ENCODE measurements around the gene FAM3A. TPM values are rescaled to one million over a fixed set of nuclear protein-coding genes. Genes with fewer than 3 reads are reported as not detected.

Gene FAM3A
- total RNA-seq, 4 donors from 2014 or later = 30.5 to 50.8 (median 40.9) TPM

DNA sequence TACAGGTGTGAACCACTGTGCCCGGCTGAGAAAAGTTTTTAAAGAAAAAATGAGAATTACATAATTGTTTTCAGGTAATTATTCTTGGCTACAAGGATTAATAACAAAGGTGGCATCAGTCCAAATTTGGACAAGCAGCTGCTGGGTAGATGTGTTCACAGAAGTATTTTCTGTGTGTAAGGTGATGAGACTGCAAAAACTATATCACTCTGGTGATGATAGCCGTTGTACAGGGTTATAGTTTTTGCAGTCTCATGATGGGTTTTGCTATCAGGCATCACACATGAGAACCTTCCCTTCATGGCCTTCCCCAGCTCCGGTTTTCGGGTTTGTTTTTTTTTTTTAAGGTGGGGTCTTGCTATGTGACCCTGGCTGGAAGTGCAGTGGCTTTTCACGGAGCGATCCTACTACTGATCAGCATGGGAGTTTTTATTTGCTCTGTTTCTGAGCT lies 20.5 kb downstream of the FAM3A start:
- no peaks in the 10 kb centered on the region for H3K27me3 ChIP-seq
- H3K9me3 ChIP-seq = no peaks in the 10 kb centered on the region
- H3K36me3 ChIP-seq = no peaks in the 10 kb centered on the region
- WGBS, 2 donors = 60 to 65% methylated on average over 4 to 6 of the region's 6 CpGs
- no peak for DNase-seq
- H3K4me3 ChIP-seq = no peak overlapping the region
- TF ChIP-seq POLR2A (IDR thresholded peaks at IDR 0.05) = no peak
- TF ChIP-seq, protein P1, sequence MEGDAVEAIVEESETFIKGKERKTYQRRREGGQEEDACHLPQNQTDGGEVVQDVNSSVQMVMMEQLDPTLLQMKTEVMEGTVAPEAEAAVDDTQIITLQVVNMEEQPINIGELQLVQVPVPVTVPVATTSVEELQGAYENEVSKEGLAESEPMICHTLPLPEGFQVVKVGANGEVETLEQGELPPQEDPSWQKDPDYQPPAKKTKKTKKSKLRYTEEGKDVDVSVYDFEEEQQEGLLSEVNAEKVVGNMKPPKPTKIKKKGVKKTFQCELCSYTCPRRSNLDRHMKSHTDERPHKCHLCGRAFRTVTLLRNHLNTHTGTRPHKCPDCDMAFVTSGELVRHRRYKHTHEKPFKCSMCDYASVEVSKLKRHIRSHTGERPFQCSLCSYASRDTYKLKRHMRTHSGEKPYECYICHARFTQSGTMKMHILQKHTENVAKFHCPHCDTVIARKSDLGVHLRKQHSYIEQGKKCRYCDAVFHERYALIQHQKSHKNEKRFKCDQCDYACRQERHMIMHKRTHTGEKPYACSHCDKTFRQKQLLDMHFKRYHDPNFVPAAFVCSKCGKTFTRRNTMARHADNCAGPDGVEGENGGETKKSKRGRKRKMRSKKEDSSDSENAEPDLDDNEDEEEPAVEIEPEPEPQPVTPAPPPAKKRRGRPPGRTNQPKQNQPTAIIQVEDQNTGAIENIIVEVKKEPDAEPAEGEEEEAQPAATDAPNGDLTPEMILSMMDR (IDR thresholded peaks at IDR 0.05) = no peak
- H3K4me1 ChIP-seq = peaks cover 0 to 17% (median 0%) of the 10 kb centered on the region in 3 donors
- intact Hi-C loops (cut with DNase I) = no loop called here
- H3K27ac ChIP-seq = no peak overlapping the region

DNA sequence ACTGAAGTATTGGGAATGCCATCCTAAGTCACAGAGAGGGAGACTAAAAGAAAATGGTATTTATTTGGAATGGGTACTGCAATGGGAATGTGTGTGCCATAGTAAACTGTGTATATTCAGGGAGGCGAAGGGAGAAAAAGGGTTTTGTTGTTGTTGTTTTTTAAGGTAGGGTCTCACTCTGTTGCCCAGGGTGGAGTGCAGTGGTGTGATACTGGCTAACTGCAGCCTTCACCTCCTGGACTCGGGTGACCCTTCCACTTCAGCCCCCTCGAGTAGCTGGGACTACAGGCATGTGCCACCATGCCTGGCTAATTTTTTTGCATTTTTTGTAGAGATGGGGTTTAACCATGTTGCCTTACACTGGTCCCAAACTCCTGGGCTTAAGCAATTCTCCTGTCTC lies 21.3 kb downstream of the FAM3A start:
- WGBS, 2 donors = 71 to 72% methylated on average over 3 of the region's 3 CpGs
- Histone ChIP-seq H3K4me1 (peaks cover 0 to 18% (median 0%) of the 10 kb centered on the region in 3 donors), H3K36me3 (no peaks in the 10 kb centered on the region), H3K4me3 (no peak overlapping the region), H3K9me3 (no peaks in the 10 kb centered on the region), H3K27me3 (no peaks in the 10 kb centered on the region), H3K27ac (no peak overlapping the region)
- no peak for DNase-seq
- intact Hi-C loops (cut with DNase I) = no loop called here
- no peak for TF ChIP-seq POLR2A (IDR thresholded peaks at IDR 0.05)
- TF ChIP-seq, protein P1 (IDR thresholded peaks at IDR 0.05) = no peak

DNA sequence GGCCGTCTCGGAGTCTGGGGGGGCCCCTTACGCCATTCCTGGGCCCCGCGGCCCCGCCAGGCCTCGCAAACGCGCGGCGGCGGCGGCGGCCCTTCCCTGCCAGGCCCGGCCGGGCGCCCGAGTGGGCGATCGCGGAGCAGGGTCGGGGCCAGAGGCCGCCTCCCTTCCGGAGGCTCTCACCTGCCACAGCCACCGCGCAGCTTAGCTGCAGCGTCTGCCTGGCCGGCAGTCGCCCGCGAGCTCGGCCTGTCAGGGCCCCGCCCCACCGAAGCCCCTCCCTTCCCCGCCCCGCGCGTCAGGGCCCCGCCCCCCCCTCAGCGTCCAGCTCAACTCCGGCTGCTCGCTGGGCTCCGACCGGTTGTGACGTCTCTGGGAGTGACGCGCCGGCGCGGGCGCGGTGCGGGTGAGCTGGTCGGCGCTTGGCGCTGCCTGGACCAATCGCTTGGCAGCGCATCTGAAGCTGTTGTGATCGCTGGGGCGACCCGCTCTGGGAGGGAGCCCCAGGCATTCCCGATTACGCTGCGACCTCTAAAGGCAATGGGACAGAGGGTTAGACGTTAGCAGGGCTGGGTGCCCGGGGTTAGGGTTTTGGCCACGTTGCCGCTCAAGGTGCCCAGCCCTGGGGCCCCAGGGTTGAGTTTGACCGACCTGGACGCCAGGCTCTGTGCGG lies 25.5 kb downstream of the FAM3A start, which contains the start of gene SLC10A3:
SLC10A3 (minus strand) TSS at position 216 of the 670 bp plus-strand sequence. CDS start 1,689 bp downstream, outside the sequence.
- H3K9me3 ChIP-seq = no peaks in the 10 kb centered on the region
- H3K27ac ChIP-seq = peak within 1 kb of the TSS; percentile 94 to 99 (median 97)
- TF ChIP-seq POLR2A (IDR thresholded peaks at IDR 0.05) = peak in 2 of 4 donors; percentile 93 to 94
- TF ChIP-seq, protein P1 (IDR thresholded peaks at IDR 0.05) = no peak
- peaks cover 0 to 17% (median 0%) of the 10 kb centered on the region in 3 donors for H3K36me3 ChIP-seq
- peak; percentile 62 for DNase-seq
- H3K4me3 ChIP-seq = peak within 1 kb of the TSS; percentile 57 to 80 (median 71)
- peaks cover under 1 to 41% (median 10%) of the 10 kb centered on the region in 3 donors for H3K4me1 ChIP-seq
- 57% methylated on average over 9 of the region's 71 CpGs; no CpG with 5 or more reads in 1 of the 2 donors for WGBS, 2 donors
- intact Hi-C loops (cut with DNase I) = no loop called here
- no peaks in the 10 kb centered on the region for H3K27me3 ChIP-seq

DNA sequence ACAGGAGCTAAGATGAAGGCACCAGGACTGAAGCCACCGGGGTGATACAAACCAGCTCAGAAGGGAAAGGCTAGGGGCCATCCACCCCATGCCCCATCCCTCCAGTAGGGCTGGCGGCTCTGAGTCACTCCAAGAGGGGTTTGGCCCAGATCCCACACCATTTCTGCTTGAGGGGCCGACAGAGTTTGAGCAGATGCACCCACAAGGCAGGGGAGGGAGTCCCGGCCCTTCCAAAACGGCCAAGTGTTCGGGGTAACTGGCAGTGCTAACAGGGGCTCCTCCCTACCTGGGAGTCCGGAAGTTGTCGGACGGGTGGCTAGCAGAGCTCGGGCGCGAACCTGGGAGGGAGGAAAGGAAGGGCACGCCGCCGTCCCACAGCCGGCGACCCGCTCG lies 26.0 kb downstream of the FAM3A start:
- H3K9me3 ChIP-seq = no peaks in the 10 kb centered on the region
- peak overlapping the region; percentile 57 to 80 (median 71) for H3K4me3 ChIP-seq
- H3K27ac ChIP-seq = peak overlapping the region; percentile 91 to 99 (median 97)
- whole genome bisulfite sequencing, 2 donors = 0 to 17% methylated on average over 1 to 2 of the region's 19 CpGs
- H3K27me3 ChIP-seq = no peaks in the 10 kb centered on the region
- intact Hi-C loops (cut with DNase I) = no loop called here
- TF ChIP-seq, protein P1 (IDR thresholded peaks at IDR 0.05) = no peak
- no peak for TF ChIP-seq POLR2A (IDR thresholded peaks at IDR 0.05)
- no peak for DNase-seq
- peaks cover 0 to 17% (median 0%) of the 10 kb centered on the region in 3 donors for H3K36me3 ChIP-seq
- H3K4me1 ChIP-seq = peaks cover 6 to 47% (median 10%) of the 10 kb centered on the region in 3 donors

DNA sequence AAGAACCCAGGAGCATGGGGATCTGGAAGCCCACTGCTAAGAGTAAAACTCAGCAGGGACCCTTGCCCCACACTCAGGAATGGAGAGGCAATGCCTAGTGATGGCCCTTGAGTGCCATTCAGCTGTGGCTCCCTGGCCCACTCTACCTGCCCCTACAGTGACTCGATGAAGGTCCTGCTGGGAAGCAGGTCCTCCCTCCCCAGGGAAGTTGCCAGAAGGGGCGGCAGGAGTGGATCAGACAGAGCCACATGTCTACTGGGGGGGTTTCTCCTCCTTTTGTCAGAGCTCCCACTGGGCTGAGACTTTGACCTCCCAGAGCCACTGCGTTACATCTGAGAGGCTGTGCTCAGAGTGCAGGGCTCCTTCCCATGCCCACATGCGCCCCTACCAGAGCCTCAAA lies 26.9 kb downstream of the FAM3A start:
- intact Hi-C loops (cut with DNase I) = no loop called here
- 83% methylated on average over 1 of the region's 4 CpGs; no CpG with 5 or more reads in 1 of the 2 donors for WGBS, 2 donors
- no peak for DNase-seq
- Histone ChIP-seq H3K27ac (peak overlapping the region; percentile 91 to 99 (median 97)), H3K36me3 (peaks cover 0 to 18% (median 0%) of the 10 kb centered on the region in 3 donors), H3K4me3 (peak overlapping the region; percentile 57 to 80 (median 71)), H3K4me1 (peaks cover 11 to 55% (median 14%) of the 10 kb centered on the region in 3 donors), H3K27me3 (no peaks in the 10 kb centered on the region), H3K9me3 (no peaks in the 10 kb centered on the region)
- TF ChIP-seq POLR2A (IDR thresholded peaks at IDR 0.05) = no peak
- TF ChIP-seq, protein P1 (IDR thresholded peaks at IDR 0.05) = no peak

Data from esophagus squamous epithelium (tissue), 5 donors.